Sigmoid colon (tissue), 7 donors: ENCODE data around the gene EIF4H. TPM values are rescaled to one million over a fixed set of nuclear protein-coding genes. Genes with fewer than 3 reads are reported as not detected.

Experiments
- DNase-seq: peaks from one replicate; pipeline ENCODE4 v3.0.0-alpha.2; 2019
- H3K27ac ChIP-seq, 4 donors: fragments of 200-600 bp; sonication (generic); one replicate each; pipeline ENCODE4 v1.5.1; 2016 to 2019; ENCODE audit warnings: mild to moderate bottlenecking in 1 of 4
- H3K27me3 ChIP-seq, 3 donors: fragments of 200-600 bp; sonication (generic); one replicate each; pipeline ENCODE4 v1.5.1; 2019; ENCODE audit warnings: mild to moderate bottlenecking in 1 of 3
- H3K36me3 ChIP-seq, 4 donors: fragments of 200-600 bp; sonication (generic); one replicate each; pipeline ENCODE4 v1.5.1; 2016 to 2019
- H3K4me1 ChIP-seq, 4 donors: fragments of 200-600 bp; sonication (generic); one replicate each; pipeline ENCODE4 v1.5.1; 2017 to 2019
- H3K4me3 ChIP-seq, 4 donors: fragments of 200-600 bp; sonication (generic); one replicate each; pipeline ENCODE4 v1.5.1; 2017 to 2019; ENCODE audit warnings: mild to moderate bottlenecking in 2 of 4, moderate library complexity in 1 of 4
- H3K9me3 ChIP-seq, 4 donors: fragments of 200-600 bp in 3 of 4; sonication (generic) in 3 of 4; one replicate each; pipeline versions ENCODE4 v1.5.1 to v1.6.1; 2013 to 2019
- EP300 ChIP-seq, 4 donors: sonication (generic); formaldehyde crosslinking; IDR thresholded peaks; one replicate each; pipeline ENCODE4 v1.6.1; 2017; ENCODE audit warnings: antibody characterized with exemption in 4 of 4
- POLR2A ChIP-seq, 2 donors: fragments of 450-650 bp; IDR thresholded peaks; one replicate each; pipeline ENCODE4 v1.6.1; 2016; ENCODE audit warnings: antibody characterized with exemption in 2 of 2, mild to moderate bottlenecking in 2 of 2, moderate library complexity in 2 of 2
- POLR2AphosphoS5 ChIP-seq, 4 donors: sonication (generic); formaldehyde crosslinking; IDR thresholded peaks; one replicate each; pipeline ENCODE4 v1.6.1; 2017; ENCODE audit warnings: antibody characterized with exemption in 4 of 4
- WGBS, 2 donors: extraction: QIAGEN DNeasy Blood & Tissue Kit; methylation state at CpG; one replicate each; pipeline ENCODE4 v1.1.7; 2013; 5-methylcytosine and 5-hydroxymethylcytosine counted together
- intact Hi-C: fragments of 100-400 bp; cut with DNase I; formaldehyde crosslinking; loops from one replicate; pipeline ENCODE4 v1.15.1; 2023
- polyA plus RNA-seq, 3 donors: library from polyadenylated mRNA; stranded (reverse); fragments of 200-250 nt; gene quantifications; one replicate each; pipeline ENCODE4 v1.2.3, GENCODE V29; 2013
- total RNA-seq, 4 donors: library from RNA; depleted of rRNA; stranded (reverse); fragments of >200 nt; gene quantifications; one replicate each; pipeline ENCODE4 v1.1.0, GENCODE V29; 2016
- TF ChIP-seq, protein P1 (sequence below), 4 experiments: fragments of 450-650 bp in 3 of 4; fragments of 200-600 bp in 1 of 4; IDR thresholded peaks; one replicate each; pipeline ENCODE4 v1.5.1; 2016 to 2019; ENCODE audit warnings: antibody characterized with exemption in 4 of 4, mild to moderate bottlenecking in 3 of 4, moderate library complexity in 2 of 4
- donor health status: healthy with polysubstance abuse.
- donor health status: Bipolar disorder and iron deficiency.
- donor health status: healthy.

The EIF4H gene
- total and polyA plus RNA-seq, 7 donors: 196 to 274 (median 224) TPM

DNA sequence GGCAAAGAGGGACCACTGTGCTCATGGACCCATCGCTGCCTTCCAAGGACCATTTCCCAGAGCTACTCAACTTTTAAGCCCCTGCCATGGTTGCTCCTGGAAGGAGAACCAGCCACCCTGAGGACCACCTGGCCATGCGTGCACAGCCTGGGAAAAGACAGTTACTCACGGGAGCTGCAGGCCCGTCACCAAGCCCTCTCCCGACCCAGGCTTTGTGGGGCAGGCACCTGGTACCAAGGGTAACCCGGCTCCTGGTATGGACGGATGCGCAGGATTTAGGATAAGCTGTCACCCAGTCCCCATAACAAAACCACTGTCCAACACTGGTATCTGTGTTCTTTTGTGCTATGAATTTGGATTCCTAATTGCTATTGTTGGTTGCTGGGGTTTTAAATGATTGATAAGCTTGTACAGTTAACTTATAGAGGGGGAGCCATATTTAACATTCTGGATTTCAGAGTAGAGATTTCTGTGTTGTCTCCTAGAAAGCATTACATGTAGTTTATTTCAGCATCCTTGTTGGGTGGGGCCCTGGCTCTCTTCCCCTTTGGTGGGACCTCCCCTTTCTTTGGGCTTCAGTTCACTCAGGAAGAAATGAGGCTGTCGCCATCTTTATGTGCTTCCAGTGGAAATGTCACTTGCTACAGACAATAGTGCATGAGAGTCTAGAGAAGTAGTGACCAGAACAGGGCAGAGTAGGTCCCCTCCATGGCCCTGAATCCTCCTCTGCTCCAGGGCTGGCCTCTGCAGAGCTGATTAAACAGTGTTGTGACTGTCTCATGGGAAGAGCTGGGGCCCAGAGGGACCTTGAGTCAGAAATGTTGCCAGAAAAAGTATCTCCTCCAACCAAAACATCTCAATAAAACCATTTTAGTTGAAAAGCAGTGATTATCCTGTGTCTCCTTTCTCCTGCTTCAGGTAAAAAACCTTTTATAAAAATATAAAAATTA, 55.1 kb downstream of the EIF4H start:
- Histone ChIP-seq H3K4me1 (no peaks in the 10 kb centered on the region), H3K27ac (no peak overlapping the region), H3K36me3 (peaks cover under 1 to 44% (median 5%) of the 10 kb centered on the region in 4 donors), H3K27me3 (no peaks in the 10 kb centered on the region), H3K9me3 (no peaks in the 10 kb centered on the region), H3K4me3 (no peak overlapping the region)
- intact Hi-C loops: no loop called here
- WGBS, 2 donors: 94 to 95% methylated on average over 9 of the region's 9 CpGs
- no peak for DNase-seq
- TF ChIP-seq EP300 (IDR thresholded peaks at IDR 0.05) (no peak), POLR2A (IDR thresholded peaks at IDR 0.05) (no peak), POLR2AphosphoS5 (IDR thresholded peaks at IDR 0.05) (no peak)
- TF ChIP-seq, protein P1, sequence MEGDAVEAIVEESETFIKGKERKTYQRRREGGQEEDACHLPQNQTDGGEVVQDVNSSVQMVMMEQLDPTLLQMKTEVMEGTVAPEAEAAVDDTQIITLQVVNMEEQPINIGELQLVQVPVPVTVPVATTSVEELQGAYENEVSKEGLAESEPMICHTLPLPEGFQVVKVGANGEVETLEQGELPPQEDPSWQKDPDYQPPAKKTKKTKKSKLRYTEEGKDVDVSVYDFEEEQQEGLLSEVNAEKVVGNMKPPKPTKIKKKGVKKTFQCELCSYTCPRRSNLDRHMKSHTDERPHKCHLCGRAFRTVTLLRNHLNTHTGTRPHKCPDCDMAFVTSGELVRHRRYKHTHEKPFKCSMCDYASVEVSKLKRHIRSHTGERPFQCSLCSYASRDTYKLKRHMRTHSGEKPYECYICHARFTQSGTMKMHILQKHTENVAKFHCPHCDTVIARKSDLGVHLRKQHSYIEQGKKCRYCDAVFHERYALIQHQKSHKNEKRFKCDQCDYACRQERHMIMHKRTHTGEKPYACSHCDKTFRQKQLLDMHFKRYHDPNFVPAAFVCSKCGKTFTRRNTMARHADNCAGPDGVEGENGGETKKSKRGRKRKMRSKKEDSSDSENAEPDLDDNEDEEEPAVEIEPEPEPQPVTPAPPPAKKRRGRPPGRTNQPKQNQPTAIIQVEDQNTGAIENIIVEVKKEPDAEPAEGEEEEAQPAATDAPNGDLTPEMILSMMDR (IDR thresholded peaks at IDR 0.05): no peak

GRCh38 chr7:74230446-74231231, 56.5 kb downstream of the EIF4H start:
- intact Hi-C loops: no loop called here
- H3K4me1 ChIP-seq: no peaks in the 10 kb centered on the region
- H3K27me3 ChIP-seq: no peaks in the 10 kb centered on the region
- DNase-seq: no peak
- H3K4me3 ChIP-seq: no peak overlapping the region
- TF ChIP-seq, protein P1 (IDR thresholded peaks at IDR 0.05): no peak
- TF ChIP-seq POLR2A (IDR thresholded peaks at IDR 0.05): no peak
- TF ChIP-seq POLR2AphosphoS5 (IDR thresholded peaks at IDR 0.05): no peak
- no peak for TF ChIP-seq EP300 (IDR thresholded peaks at IDR 0.05)
- no peak overlapping the region for H3K27ac ChIP-seq
- H3K9me3 ChIP-seq: no peaks in the 10 kb centered on the region
- 84 to 94% methylated on average over 15 of the region's 15 CpGs for WGBS, 2 donors
- H3K36me3 ChIP-seq: peaks cover 6 to 58% (median 15%) of the 10 kb centered on the region in 4 donors

DNA sequence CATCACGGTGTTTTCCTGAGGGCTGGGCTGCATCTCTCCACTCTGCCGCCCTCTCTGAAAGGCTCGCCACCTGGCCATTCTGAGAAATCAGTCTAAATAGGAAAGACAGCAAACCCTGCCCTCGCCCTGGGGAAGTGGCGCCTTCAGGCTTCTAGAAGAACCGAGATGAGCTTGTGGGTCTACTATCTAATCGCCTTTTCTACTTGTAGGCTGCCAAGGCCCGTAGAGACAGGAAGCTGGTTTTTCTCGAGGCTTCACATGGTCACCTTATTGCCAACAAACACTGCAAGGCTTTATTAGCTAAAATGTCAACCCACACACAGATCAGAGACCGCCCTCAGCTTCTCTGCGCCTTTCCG, 57.1 kb downstream of the EIF4H start:
- Histone ChIP-seq H3K36me3 (peaks cover 6 to 64% (median 15%) of the 10 kb centered on the region in 4 donors), H3K9me3 (no peaks in the 10 kb centered on the region), H3K4me3 (no peak overlapping the region), H3K27me3 (no peaks in the 10 kb centered on the region), H3K27ac (no peak overlapping the region), H3K4me1 (no peaks in the 10 kb centered on the region)
- no peak for TF ChIP-seq POLR2AphosphoS5 (IDR thresholded peaks at IDR 0.05)
- no peak for TF ChIP-seq POLR2A (IDR thresholded peaks at IDR 0.05)
- TF ChIP-seq, protein P1 (IDR thresholded peaks at IDR 0.05): no peak
- no peak for TF ChIP-seq EP300 (IDR thresholded peaks at IDR 0.05)
- intact Hi-C loops: no loop called here
- DNase-seq: no peak
- 74 to 89% methylated on average over 12 of the region's 12 CpGs for WGBS, 2 donors

GRCh38 chr7:74233655-74234285, 59.6 kb downstream of the EIF4H start:
- no peak for TF ChIP-seq POLR2AphosphoS5 (IDR thresholded peaks at IDR 0.05)
- no peak for TF ChIP-seq POLR2A (IDR thresholded peaks at IDR 0.05)
- TF ChIP-seq, protein P1 (IDR thresholded peaks at IDR 0.05): no peak
- no peak for TF ChIP-seq EP300 (IDR thresholded peaks at IDR 0.05)
- no peaks in the 10 kb centered on the region for H3K4me1 ChIP-seq
- no peak overlapping the region for H3K27ac ChIP-seq
- H3K27me3 ChIP-seq: no peaks in the 10 kb centered on the region
- intact Hi-C loops: no loop called here
- DNase-seq: no peak
- 87 to 89% methylated on average over 13 of the region's 13 CpGs for WGBS, 2 donors
- no peak overlapping the region for H3K4me3 ChIP-seq
- H3K9me3 ChIP-seq: no peaks in the 10 kb centered on the region
- peaks cover 14 to 88% (median 18%) of the 10 kb centered on the region in 4 donors for H3K36me3 ChIP-seq
